Esophagus muscularis mucosa (tissue), 4 donors: ENCODE measurements around the gene TBC1D22A.

Experiments used
- CTCF ChIP-seq, 3 experiments: fragments of 200-600 bp in 2 of 3; fragments of 450-650 bp in 1 of 3; sonication (generic) in 2 of 3; IDR thresholded peaks; one replicate each; pipeline ENCODE4 v1.5.1; 2017 to 2019; ENCODE audit warnings: antibody characterized with exemption in 3 of 3, mild to moderate bottlenecking in 2 of 3, moderate library complexity in 1 of 3
- EP300 ChIP-seq: sonication (generic); formaldehyde crosslinking; IDR thresholded peaks from one replicate; pipeline ENCODE4 v1.6.1; 2017; ENCODE audit warnings: antibody characterized with exemption
- POLR2A ChIP-seq: fragments of 450-650 bp; IDR thresholded peaks from one replicate; pipeline ENCODE4 v1.6.1; 2017; ENCODE audit warnings: antibody characterized with exemption, moderate library complexity, mild to moderate bottlenecking, low read depth
- POLR2AphosphoS5 ChIP-seq, 2 donors: sonication (generic); formaldehyde crosslinking; IDR thresholded peaks; one replicate each; pipeline ENCODE4 v1.6.1; 2017; ENCODE audit warnings: antibody characterized with exemption in 2 of 2

- no peak for TF ChIP-seq CTCF (IDR thresholded peaks at IDR 0.05)
- TF ChIP-seq EP300, result no peak
- TF ChIP-seq POLR2AphosphoS5 (IDR thresholded peaks at IDR 0.05), result no peak
- TF ChIP-seq POLR2A, result no peak
These were observed 286.7 kb downstream of the TBC1D22A start for GRCh38 chr22:47049078-47049624.
